NB4 (cell line): ENCODE results near the gene CDK5.

ENCODE experiments used
- CTCF ChIP-seq: IDR thresholded peaks from one replicate; pipeline ENCODE4 v1.5.1; 2012; ENCODE audit warnings: low read depth, low read length
- MYC ChIP-seq: IDR thresholded peaks from 2 replicates; pipeline ENCODE4 v1.6.1; 2011; ENCODE audit warnings: low read depth, low read length
- POLR2A ChIP-seq: IDR thresholded peaks from 2 replicates; pipeline ENCODE4 v1.6.1; 2011; ENCODE audit warnings: mild to moderate bottlenecking; ENCODE audit not compliant: insufficient read length; ENCODE audit errors: extremely low read depth

- TF ChIP-seq CTCF (no peak), POLR2A (no peak), MYC (no peak)
Measured at GRCh38 chr7:151038951-151039849, 18.5 kb downstream of the CDK5 start.
